Osteoblast (primary cell): ENCODE results near the gene ITGAE. TPM values are rescaled to one million over a fixed set of nuclear protein-coding genes. Genes with fewer than 3 reads are reported as not detected.

Experiments
- DNase-seq: peaks from one replicate; pipeline ENCODE4 v3.0.0; 2011; ENCODE audit warnings: low spot score, mixed read lengths; ENCODE audit not compliant: insufficient read length; ENCODE audit errors: missing footprints
- H2AFZ ChIP-seq: 2 replicates; pipeline ENCODE4 v1.6.0; 2011; ENCODE audit warnings: mild to moderate bottlenecking, low read length
- H3K27ac ChIP-seq: 2 replicates; pipeline ENCODE4 v1.5.1; 2011; ENCODE audit warnings: mild to moderate bottlenecking, low read depth, low read length, moderate library complexity
- H3K27me3 ChIP-seq: 2 replicates; pipeline ENCODE4 v1.6.0; 2012; ENCODE audit warnings: mild to moderate bottlenecking, control low read depth, inconsistent platforms, low read length, moderate library complexity; ENCODE audit not compliant: insufficient read depth
- H3K36me3 ChIP-seq: 2 replicates; pipeline ENCODE4 v1.5.1; 2011; ENCODE audit warnings: mild to moderate bottlenecking, low read length, control low read depth, moderate library complexity; ENCODE audit not compliant: insufficient read depth
- H3K4me1 ChIP-seq: 2 replicates; pipeline ENCODE4 v1.5.1; 2011; ENCODE audit warnings: mild to moderate bottlenecking, low read length, control low read depth, moderate library complexity; ENCODE audit not compliant: insufficient read depth
- H3K4me2 ChIP-seq: 2 replicates; pipeline ENCODE4 v1.6.0; 2011; ENCODE audit warnings: mild to moderate bottlenecking, low read length; ENCODE audit not compliant: insufficient read depth
- H3K4me3 ChIP-seq: fragments of 200-600 bp; sonication (generic); 3 replicates; pipeline ENCODE4 v1.5.1; 2012; ENCODE audit warnings: mild to moderate bottlenecking, low read length, inconsistent platforms; ENCODE audit not compliant: insufficient read depth
- H3K79me2 ChIP-seq: 2 replicates; pipeline ENCODE4 v1.6.0; 2012; ENCODE audit warnings: mild to moderate bottlenecking, low read length, control low read depth, inconsistent platforms; ENCODE audit not compliant: insufficient read depth
- H3K9me3 ChIP-seq: 2 replicates; pipeline ENCODE4 v1.5.1; 2011; ENCODE audit warnings: low read depth, low read length, control low read depth
- H4K20me1 ChIP-seq: 2 replicates; pipeline ENCODE4 v1.6.0; 2012; ENCODE audit warnings: mild to moderate bottlenecking, low read length, control low read depth; ENCODE audit not compliant: insufficient read depth
- total RNA-seq: library from RNA; depleted of rRNA; stranded (reverse); fragments of >200 nt; gene quantifications from 2 replicates; pipeline ENCODE4 v1.2.3, GENCODE V29; 2012
- TF ChIP-seq, protein P1 (sequence below): IDR thresholded peaks from 2 replicates; pipeline ENCODE4 v1.5.1; 2011; ENCODE audit warnings: mild to moderate bottlenecking, low read depth, low read length, moderate library complexity; ENCODE audit errors: extremely low read depth

ITGAE gene
- total RNA-seq, 1 donor, result 10.5 TPM

GRCh38 chr17:3683054-3683511 lies 117.9 kb downstream of the ITGAE start:
- Histone ChIP-seq H3K36me3 (no peaks in the 10 kb centered on the region), H3K9me3 (no peaks in the 10 kb centered on the region), H3K4me3 (no peak overlapping the region), H2AFZ (no peak overlapping the region), H3K4me1 (peaks cover 2% of the 10 kb centered on the region), H3K79me2 (no peaks in the 10 kb centered on the region), H4K20me1 (no peaks in the 10 kb centered on the region), H3K27ac (no peak overlapping the region), H3K4me2 (no peak overlapping the region), H3K27me3 (peaks cover 4% of the 10 kb centered on the region)
- TF ChIP-seq, protein P1, sequence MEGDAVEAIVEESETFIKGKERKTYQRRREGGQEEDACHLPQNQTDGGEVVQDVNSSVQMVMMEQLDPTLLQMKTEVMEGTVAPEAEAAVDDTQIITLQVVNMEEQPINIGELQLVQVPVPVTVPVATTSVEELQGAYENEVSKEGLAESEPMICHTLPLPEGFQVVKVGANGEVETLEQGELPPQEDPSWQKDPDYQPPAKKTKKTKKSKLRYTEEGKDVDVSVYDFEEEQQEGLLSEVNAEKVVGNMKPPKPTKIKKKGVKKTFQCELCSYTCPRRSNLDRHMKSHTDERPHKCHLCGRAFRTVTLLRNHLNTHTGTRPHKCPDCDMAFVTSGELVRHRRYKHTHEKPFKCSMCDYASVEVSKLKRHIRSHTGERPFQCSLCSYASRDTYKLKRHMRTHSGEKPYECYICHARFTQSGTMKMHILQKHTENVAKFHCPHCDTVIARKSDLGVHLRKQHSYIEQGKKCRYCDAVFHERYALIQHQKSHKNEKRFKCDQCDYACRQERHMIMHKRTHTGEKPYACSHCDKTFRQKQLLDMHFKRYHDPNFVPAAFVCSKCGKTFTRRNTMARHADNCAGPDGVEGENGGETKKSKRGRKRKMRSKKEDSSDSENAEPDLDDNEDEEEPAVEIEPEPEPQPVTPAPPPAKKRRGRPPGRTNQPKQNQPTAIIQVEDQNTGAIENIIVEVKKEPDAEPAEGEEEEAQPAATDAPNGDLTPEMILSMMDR, result peak; percentile 88
- DNase-seq, result peak; percentile 98

GRCh38 chr17:3682033-3682432 lies 119.0 kb downstream of the ITGAE start:
- DNase-seq, result peak; percentile 70
- H4K20me1 ChIP-seq, result no peaks in the 10 kb centered on the region
- H3K4me1 ChIP-seq, result peaks cover 2% of the 10 kb centered on the region
- H3K36me3 ChIP-seq, result no peaks in the 10 kb centered on the region
- H3K27ac ChIP-seq, result no peak overlapping the region
- H3K4me2 ChIP-seq, result no peak overlapping the region
- H3K4me3 ChIP-seq, result no peak overlapping the region
- H3K27me3 ChIP-seq, result peaks cover 4% of the 10 kb centered on the region
- TF ChIP-seq, protein P1, result no peak
- no peak overlapping the region for H2AFZ ChIP-seq
- H3K79me2 ChIP-seq, result no peaks in the 10 kb centered on the region
- H3K9me3 ChIP-seq, result no peaks in the 10 kb centered on the region

- H3K36me3 ChIP-seq, result no peaks in the 10 kb centered on the region
- H3K27ac ChIP-seq, result no peak overlapping the region
- H3K4me3 ChIP-seq, result no peak overlapping the region
- no peak overlapping the region for H2AFZ ChIP-seq
- peaks cover 2% of the 10 kb centered on the region for H3K4me1 ChIP-seq
- H3K79me2 ChIP-seq, result no peaks in the 10 kb centered on the region
- H3K4me2 ChIP-seq, result no peak overlapping the region
- no peaks in the 10 kb centered on the region for H3K9me3 ChIP-seq
- peaks cover 4% of the 10 kb centered on the region for H3K27me3 ChIP-seq
- H4K20me1 ChIP-seq, result no peaks in the 10 kb centered on the region
- TF ChIP-seq, protein P1, result no peak
- DNase-seq, result peak; percentile 72
Measured at GRCh38 chr17:3681565-3681964, 119.4 kb downstream of the ITGAE start.

DNA sequence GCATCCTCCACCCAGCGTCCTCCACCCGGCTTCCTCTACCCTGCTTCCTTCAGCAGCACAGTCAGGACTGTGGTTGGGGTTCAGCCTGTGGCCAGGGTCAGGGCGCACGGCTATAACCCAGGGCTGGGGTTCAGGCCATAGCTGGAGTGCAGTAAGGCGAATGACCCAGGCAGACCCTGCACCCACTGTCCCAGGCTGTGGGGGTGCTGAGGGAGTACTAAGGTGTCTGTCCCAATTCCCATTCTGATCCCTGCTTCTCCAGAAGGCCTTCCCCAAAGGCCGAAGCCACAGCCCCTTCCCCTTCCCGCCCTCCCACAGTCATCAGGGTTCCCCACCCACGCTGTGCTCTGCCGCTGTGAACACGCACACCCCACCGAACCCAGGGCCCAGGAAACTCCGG lies 119.9 kb downstream of the ITGAE start:
- Histone ChIP-seq H3K27ac (no peak overlapping the region), H4K20me1 (no peaks in the 10 kb centered on the region), H3K36me3 (no peaks in the 10 kb centered on the region), H3K4me3 (no peak overlapping the region), H3K79me2 (no peaks in the 10 kb centered on the region), H3K27me3 (peaks cover 4% of the 10 kb centered on the region), H3K4me2 (no peak overlapping the region), H2AFZ (no peak overlapping the region), H3K4me1 (peaks cover 2% of the 10 kb centered on the region), H3K9me3 (no peaks in the 10 kb centered on the region)
- peak; percentile 79 for DNase-seq
- TF ChIP-seq, protein P1, result no peak
